NCI-H748 (cell line): ENCODE data around the gene ITGB1BP1.

Experiments
- DNase-seq: peaks from one replicate; lab custom pipeline; 2025; ENCODE audit not compliant: unreplicated experiment; lab: John Stamatoyannopoulos, UW

The ITGB1BP1 gene

DNA sequence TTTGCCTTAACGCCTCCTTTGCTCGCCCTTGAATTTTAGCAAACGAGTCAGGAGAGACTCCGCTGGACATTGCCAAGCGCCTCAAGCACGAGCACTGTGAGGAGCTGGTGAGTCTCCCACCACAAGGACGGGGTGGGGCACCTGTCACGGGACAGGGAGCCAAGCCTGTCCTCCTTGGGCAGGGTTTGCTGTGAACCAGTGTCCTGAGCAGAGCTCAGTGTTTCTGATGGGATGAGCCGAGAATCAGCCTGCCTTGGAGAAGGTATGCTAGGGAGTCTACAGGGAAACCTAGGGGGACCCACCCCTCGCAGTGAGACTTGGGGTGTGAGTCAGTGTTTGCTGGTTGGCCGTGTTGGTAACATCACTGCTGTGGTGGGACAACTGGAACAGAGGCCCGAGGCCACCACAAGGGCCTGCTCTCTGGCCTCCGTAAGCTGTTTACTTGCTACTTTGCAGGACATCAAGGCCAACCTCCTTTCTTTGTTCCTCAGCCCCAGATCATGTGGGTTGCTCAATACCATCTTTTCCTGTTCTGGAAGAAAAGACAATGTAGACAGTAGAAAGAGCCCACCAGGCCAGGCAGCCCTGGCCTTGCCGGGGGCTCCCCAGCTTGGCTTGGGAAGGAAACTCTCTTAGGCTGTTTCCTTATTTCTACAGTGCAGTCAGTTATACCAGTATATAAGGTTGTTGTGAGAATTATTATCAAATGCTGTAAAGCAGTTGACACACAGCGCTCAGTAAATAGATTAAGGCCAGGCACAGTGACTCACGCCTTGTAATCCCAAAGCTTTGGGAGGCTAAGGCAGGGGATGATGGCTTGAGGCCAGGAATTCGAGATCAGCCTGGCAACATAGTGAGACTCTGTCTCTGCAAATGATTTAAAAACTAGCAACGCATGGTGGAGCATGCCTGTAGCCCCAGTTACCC lies 42.4 kb downstream of the ITGB1BP1 start:
- DNase-seq = no peak

DNA sequence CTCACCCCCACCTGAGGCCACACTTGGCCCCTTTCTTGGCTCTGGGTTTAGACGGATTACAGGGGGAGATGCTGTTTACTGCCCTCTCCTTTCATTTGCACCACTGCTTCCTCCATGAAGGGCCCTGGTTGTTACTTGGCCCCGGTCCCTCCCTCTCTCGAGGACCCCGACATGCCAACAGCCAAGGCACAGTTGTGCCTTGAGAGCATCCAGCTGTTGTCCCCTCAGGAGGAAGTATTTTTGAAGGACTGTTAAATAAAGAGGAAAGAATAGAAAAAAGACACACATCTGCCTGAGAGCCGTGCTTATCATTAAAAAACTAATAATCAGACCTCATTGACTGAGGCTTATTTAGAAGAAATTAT lies 44.0 kb downstream of the ITGB1BP1 start:
- DNase-seq = no peak

DNA sequence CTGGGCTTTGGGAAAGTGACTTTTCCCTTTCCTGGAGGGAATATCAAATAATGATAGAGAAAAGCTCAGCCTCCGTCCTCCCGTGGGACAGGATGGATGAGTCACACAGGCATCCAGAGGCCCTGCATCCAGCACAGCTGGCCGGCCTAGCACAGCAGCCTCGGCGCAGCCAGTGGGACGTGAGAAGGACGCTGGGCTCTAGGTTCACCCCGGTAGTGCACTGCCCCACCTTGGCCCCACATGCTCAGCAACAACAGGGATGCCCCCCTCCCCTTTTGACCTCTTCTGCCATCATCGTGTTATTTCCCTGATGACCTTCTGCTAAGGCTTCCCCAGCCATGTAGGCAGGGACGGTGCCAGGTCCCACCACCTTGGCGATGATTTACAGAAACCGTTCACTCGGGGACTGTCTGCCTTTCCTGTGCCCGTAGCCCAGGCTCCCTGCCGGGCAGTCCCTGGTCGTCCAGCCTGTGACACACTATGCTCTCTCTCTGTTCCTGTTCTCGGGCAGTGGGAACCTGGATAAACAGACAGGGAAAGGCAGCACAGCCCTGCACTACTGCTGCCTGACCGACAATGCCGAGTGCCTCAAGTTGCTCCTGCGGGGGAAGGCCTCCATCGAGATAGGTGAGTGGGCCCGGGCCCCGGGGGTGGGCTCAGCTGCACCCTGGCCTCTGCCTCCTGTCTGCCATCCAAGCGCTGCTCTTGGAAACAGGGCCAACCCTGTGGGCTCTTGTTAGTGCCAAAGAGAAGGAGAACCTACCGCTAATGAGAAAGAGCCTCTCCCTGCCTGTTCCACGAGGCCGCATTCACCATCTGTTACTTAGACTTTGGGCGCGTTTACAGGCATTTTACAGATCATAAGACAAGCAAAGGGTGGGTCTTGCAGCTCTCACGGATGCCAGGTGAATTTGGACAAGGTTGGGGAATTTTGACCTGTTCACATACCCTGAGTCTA lies 44.6 kb downstream of the ITGB1BP1 start:
- DNase-seq = no peak

DNA sequence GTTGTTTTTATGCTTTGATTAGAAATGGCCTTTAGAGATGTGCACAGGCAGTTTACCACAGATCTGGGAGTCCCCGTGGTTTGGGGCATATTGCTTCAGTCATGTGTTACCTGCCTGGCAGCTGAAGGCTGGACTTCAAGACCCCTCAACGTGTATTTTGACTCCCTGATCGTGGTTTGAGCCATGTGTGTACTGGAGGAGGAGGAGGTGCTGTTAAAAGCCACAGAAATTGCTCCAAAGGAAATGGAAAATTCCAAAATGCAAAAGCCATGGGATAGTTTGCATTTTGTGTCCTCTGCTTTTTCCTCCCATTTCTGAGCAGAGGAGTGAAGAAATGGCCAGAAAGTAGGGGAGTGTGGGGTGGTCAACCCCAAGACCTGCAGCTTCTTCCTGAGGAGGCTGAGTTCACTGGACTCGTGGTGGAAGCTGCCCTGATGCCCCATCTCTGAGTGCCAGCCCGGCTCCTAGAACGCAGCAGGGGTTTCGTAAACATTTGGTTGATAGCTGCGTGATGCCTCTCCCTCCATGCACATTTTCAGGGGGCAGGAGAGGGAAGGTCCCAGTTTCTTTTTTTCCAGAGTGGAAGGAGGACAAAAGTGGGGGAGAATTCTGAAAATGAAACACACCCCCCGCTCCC lies 45.7 kb downstream of the ITGB1BP1 start:
- DNase-seq = no peak

DNA sequence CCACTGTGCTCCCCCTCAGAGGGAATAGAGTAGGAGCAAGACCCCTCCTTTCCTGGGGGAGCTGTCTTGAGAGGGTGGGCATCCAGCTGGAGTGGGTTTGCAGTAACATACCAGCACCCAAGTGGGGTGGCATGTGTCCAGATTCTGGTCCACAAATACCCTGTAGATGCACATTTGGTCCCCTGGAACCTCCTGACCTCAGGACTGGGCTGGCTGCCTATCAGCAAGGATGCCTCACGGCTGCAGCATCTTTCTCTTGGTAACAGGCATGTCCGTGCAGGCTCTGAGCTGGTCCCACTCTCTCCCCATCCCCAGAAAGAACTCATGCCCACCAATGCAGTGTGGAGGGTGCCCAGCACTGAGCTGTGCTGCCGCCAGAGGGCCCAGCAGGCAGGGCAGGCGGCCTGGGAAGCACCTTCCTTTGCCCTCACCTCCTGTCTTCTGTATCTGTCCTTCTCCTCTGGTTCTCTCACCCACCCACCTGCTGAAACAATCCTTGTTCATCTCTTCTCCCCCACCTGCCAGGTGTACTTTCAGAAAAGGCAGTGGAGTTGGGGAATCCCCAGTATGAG lies 47.4 kb downstream of the ITGB1BP1 start:
- DNase-seq = no peak

DNA sequence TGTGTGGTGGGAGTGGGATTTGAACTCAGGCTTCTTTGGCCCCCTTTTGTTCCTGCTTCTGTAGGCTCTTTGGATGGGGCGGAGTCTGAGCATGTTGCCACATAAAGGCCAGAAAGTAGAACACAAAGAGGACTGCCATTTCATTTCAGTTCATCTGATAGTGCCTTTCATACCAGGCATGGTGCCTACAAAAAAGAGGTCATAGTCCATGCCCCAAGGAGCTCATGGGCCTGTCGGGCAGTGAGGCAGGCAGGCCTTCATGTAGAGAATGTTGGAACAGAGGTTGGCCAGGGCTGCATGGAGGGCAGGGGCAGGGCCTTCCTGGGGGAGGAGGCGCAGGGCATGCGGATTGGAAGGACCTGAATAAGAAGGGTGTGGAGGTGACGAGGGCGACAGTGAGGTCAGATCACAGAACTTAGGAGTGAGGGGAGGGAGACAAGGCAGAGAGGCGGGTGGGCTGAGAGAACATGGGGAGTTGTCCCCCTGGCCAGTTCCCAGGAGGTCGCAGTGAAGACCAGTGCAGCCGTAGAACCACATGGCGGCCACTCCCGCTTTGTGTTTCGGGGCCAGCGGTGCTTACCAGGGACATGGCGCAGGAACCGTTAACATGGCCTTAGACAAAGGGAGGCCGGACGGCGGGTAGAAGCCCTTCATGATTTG lies 49.1 kb downstream of the ITGB1BP1 start:
- no peak for DNase-seq

DNA sequence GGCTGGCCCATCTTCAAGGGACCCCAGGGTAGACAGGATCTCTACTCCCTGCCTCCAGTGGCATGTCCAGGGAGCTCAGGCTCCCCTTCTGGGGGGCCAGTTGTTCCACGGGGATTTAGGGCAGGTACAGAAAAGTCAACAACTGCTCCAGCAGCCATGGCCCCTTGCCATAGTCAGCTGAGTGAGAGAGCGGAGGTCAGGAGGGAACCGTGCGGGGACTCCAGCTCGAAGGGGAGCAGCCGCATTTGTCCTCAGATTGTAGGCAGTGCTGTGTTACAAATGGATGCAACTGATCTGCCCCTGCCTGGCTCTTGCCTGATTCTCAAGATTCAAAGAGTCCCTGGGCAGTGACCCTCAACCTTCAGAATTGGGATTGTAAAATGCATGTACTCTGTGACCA lies 49.9 kb downstream of the ITGB1BP1 start:
- no peak for DNase-seq

DNA sequence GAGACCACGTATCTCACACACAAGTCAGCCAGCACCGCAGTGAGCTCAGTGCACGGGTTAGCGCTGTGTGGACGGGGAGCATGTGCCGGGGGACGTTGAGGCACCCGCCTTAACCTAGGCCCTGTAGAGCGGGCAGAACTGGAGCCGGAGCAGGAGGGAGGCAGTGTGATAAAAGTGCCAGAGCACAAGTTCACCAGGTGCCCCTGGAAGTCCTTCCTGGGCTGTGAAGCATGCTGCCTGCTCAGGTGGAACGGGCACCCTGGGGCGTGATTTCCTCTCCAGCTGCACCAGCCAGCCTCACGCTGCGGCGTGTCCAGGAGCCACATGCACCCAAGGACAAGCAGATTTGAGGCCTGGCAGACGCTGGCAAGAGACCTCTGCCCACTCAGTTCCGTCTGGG lies 50.3 kb downstream of the ITGB1BP1 start:
- no peak for DNase-seq

DNA sequence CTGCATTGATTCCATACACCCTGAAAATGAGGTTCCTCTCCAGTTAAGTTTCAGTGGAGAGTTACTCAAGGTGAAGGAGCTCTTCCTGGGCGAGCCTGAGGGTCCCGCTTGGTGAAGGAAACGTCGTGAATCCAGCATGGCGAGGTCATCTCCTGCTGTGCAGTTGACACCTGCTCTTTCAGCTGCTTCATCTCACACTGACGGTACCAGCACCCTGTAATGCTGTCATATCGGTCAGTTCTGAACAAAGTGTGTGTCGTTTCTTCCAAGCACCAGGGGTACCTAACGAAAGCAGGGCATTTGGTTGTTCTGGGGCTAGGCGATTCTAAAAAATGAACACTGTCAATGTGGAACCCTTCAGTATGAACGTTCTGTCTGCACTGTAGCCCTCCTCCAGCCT lies 52.6 kb downstream of the ITGB1BP1 start:
- no peak for DNase-seq

DNA sequence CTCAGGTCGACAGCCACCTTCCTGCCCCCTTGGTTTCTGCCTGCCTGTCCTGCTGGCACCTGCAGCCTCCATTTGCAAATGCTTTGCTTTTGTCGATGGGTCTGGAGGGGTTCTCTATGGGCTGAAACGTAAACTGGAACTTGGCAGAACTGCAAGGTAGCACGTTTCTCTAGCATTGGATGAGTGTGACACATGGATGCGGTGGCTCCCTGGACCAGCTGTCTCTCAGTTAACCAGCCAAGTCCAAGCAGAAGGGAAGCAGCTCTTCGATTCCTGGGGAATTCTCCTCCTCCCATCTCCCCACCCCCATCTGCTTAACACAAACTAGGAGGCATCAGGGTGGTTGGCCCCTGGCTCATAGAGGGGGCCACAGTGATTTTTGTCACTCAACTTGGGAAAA lies 57.3 kb downstream of the ITGB1BP1 start:
- DNase-seq = no peak

DNA sequence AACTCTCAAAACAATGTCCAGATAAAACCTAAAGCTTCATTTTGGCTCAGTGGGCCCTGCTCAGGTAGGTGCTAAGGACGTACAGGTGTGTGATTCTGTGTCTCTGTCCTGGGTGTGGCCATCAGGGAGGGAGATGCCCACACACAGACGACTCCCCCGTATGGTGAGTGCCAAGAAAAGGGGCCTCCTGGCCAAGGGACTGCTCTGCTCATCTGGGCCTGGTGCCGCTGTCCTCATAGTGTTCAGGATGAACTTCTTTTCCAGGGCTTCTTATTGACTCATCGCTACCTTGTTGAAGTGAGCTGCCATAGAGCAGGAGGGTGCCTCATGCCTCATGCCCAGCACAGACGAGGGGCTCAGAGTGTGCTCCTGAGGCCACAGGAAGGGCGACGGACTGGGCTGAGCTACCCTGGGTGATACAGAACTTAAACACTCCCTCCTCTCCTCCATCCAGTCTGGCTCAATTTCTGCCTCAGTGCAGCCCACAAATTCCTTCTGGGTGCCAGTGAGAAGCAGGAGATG lies 57.8 kb downstream of the ITGB1BP1 start:
- no peak for DNase-seq

DNA sequence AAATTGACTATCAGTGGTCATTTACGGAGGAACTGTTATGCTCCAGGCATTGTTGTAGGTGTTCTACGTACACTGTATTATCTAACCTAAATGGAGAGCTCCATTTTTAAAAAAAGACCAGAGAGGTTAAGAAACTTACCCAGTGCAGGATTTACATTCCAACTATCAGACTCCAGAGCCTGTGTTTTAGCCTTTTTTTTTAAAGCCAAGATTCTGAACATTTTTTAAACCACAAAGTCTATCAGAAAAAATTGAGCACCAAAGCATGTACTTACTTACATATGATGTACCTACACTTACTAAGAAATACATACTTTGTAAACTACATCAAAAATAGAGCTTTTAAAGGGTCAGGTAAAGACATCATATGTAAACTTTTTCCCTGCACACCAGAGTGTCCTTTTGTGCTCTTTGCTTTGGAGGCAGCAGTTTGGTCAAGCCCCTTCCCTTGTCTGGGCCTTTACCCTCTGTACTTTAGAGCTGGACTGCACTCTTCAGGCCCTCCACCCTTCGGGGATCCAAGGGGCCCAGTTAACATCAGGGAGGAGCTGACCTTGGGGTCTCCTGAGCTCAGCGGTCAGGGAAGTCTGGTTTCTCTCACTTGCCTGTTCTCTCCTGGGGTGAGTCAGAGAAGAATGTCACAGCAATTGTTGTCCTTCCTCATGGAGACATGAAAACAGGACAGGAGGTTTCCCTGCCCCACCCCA lies 58.4 kb downstream of the ITGB1BP1 start:
- DNase-seq = no peak

DNA sequence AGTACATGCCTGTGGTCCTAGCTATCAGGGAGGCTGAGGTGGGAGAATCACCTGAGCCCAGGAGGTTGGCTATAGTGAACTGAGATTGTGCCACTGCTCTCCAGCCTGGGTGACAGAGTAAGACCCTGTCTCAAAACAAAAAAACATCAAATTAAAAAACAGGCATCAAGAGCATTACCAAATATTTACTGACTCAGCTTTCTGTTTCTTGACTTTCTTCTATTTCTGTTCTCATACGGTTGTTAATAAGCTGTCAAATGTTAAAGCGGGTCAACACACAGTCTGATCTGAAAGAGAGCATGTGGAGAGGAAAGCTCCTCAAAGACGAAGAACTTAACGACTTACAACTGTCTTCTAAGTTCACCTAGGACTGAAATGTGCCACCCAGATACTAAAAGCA lies 59.0 kb downstream of the ITGB1BP1 start:
- DNase-seq = no peak

DNA sequence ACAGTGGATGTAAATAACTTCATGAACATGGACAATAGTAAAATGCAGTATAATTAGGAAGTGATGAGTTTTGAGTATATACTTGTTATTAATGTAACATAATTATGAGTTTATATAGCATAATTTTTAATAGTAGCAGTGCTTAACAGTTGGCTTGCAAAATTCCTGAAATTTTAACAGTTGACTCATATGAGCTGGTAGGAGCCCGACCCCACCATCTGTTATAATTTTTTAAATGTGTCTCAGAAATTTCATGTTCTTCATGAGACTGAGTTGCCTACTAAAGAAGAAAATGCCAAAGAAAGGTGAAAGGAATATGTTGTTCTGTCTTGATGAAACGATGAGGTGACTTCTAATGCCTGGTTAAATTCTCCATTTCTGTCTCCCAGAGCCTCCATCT lies 62.6 kb downstream of the ITGB1BP1 start:
- DNase-seq = no peak

DNA sequence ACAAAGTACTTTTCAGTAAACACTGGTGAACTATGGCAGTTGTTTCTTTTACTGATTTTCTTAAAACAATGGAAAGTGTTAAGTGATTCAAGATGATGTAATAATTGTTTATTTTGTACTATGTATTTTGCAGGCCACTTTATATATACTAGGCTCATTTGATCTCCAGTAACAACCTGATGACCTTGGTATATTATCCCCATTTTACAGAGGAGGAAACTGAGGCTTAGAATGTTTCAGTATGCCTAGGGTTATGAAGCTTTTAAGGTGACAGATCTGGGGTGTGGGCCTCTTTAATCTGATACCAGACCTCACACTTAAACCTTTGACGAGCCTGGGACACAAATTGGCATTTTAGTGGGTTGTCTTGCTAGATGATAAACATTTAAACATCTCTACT lies 63.2 kb downstream of the ITGB1BP1 start:
- no peak for DNase-seq

DNA sequence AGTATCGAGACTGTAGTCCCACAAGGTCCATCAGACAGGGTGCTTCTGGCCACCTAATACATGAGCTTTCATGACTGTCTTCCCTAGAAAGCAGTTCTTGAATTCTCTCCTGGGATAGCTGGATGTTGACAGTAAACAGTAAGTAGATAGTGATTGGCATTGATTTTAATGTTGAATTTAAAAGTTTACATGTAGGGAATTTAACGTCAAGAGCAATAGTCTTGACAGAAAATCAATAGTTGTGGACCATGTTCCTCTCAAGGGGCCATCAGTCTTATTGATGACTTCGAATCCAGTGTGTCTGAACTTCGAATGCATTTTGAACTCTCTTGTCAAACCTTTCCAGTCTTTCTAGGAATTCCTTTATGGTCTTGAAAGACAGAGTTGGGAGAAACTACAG lies 63.9 kb downstream of the ITGB1BP1 start:
- DNase-seq = no peak

DNA sequence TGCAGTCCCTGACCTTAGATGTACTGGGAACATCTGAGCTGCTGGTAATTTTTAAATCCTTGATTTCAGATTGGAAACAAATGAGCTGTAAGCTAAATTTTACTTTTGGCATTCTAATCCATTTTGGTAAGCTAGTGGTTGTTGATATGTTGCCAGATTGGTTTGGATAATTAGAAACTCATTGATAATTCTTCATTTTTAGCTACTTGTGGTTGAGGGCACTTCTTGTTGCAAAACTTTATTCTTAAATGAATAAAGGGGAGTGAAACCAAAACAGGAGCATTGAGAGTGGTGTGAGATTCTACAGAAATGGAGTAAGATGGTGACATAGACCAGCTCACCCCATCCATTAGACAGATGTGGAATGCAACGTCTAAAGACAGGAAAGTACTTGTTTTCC lies 64.5 kb downstream of the ITGB1BP1 start:
- DNase-seq = no peak

DNA sequence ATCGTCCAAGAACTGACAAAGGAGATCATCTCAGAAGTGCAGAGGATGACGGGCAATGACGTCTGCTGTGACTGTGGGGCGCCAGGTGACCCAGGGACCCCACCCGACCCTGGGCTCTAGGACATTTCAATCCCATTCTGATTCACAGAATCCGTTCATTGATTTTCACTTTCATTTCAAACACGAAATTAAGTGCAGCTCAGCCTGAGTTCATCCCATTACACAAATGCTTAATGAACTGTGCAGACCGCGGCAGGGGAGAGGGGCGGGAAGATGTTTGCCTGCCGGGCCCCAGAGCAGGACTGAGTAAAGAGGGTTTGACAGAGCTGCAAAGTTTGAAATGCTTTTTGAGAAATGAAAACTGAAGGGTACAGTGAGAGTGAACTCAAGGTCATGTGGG lies 67.1 kb downstream of the ITGB1BP1 start:
- DNase-seq = no peak

DNA sequence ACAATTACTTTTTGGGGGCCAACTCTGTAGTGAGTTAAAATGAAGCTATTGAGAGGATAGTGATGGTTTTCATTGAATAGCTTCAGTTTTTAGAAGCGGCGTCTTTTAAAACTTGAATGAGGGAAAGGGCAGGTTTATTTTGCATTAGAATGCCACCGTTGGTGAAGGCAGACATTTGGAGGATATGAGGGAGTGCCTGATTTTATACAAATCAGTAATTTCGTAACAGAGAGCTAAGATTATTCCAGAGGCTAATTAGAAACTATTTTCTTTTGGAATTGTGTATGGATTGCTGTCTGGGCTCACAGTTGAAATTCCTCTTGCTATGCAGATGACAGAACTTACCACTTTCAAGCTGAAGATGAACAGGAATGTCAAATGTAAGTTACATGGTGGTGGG lies 67.6 kb downstream of the ITGB1BP1 start:
- no peak for DNase-seq

DNA sequence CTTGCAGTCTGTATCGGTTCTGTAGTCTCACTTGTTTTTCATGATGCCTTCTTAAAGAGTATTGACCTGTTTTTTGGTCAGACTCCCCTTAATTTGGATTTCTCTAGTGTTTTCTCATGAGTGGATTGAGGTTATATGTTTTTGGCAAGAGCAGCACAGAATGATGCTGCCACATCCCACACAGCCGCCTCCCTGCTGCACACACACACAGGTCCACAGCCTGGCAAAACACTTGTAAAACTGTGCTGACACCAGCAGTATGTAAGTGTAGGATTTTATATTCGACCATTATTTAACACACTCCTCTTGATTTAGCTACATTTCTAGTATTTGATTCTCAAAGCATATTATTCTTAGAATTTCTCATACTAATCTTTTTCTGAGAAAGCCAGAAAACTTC lies 68.1 kb downstream of the ITGB1BP1 start:
- DNase-seq = no peak
